ENCODE measurements around the gene ACP7. TPM values are rescaled to one million over a fixed set of nuclear protein-coding genes. Genes with fewer than 3 reads are reported as not detected.

Gene ACP7
- total and polyA plus RNA-seq, 10 of the 15 experiments (the other 5 are each of a cell fraction or from before 2014, with no cell fraction given): not detected

DNA sequence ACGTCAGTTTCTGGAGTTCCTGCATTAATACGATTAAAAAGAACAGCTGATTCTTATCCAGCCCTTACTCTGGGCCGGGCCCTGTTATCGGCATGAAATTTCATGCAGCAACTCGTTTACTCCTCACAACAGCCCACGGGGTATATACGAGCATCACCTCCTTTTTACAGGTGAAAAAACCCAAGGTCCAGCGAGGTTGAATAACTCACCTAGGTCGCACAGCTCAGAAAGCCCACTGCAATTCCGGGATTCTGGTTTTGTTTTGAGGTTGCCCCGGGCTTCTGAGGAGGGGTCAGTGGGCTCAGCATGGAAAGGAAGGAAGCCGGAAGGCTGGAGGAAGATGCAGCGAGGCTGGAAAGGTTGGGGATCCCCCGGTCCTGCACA lies 577 bp upstream of the ACP7 start (continued):
- TF ChIP-seq, protein P1, sequence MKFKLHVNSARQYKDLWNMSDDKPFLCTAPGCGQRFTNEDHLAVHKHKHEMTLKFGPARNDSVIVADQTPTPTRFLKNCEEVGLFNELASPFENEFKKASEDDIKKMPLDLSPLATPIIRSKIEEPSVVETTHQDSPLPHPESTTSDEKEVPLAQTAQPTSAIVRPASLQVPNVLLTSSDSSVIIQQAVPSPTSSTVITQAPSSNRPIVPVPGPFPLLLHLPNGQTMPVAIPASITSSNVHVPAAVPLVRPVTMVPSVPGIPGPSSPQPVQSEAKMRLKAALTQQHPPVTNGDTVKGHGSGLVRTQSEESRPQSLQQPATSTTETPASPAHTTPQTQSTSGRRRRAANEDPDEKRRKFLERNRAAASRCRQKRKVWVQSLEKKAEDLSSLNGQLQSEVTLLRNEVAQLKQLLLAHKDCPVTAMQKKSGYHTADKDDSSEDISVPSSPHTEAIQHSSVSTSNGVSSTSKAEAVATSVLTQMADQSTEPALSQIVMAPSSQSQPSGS (IDR thresholded peaks at IDR 0.05; ENCODE audit: low read length): no peak

- intact Hi-C loops (cut with micrococcal nuclease; ENCODE audit: unreplicated experiment): no loop called here
- TF ChIP-seq YY1 (IDR thresholded peaks at IDR 0.05; ENCODE audit: low read depth, low read length) (no peak), CHD1 (IDR thresholded peaks at IDR 0.05; ENCODE audit: low read depth, low read length) (no peak), PAX5 (IDR thresholded peaks at IDR 0.05; ENCODE audit: borderline replicate concordance, low read depth, low read length) (no peak), KLF5 (IDR thresholded peaks at IDR 0.05; ENCODE audit: partially characterized antibody) (no peak), ATF7 (IDR thresholded peaks at IDR 0.05; ENCODE audit: low read depth) (no peak), NR2C2 (IDR thresholded peaks at IDR 0.05; ENCODE audit: borderline replicate concordance, control insufficient read depth, insufficient read length, low read depth) (no peak), CBFB (IDR thresholded peaks at IDR 0.05; ENCODE audit: low read depth) (no peak), MYC (IDR thresholded peaks at IDR 0.05; ENCODE audit: insufficient read depth, insufficient read length, insufficient replicate concordance, low read length, severe bottlenecking) (no peak)
- TF ChIP-seq, protein P2, sequence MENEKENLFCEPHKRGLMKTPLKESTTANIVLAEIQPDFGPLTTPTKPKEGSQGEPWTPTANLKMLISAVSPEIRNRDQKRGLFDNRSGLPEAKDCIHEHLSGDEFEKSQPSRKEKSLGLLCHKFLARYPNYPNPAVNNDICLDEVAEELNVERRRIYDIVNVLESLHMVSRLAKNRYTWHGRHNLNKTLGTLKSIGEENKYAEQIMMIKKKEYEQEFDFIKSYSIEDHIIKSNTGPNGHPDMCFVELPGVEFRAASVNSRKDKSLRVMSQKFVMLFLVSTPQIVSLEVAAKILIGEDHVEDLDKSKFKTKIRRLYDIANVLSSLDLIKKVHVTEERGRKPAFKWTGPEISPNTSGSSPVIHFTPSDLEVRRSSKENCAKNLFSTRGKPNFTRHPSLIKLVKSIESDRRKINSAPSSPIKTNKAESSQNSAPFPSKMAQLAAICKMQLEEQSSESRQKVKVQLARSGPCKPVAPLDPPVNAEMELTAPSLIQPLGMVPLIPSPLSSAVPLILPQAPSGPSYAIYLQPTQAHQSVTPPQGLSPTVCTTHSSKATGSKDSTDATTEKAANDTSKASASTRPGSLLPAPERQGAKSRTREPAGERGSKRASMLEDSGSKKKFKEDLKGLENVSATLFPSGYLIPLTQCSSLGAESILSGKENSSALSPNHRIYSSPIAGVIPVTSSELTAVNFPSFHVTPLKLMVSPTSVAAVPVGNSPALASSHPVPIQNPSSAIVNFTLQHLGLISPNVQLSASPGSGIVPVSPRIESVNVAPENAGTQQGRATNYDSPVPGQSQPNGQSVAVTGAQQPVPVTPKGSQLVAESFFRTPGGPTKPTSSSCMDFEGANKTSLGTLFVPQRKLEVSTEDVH (IDR thresholded peaks at IDR 0.05; ENCODE audit: low read depth, partially characterized antibody): no peak
- 21% methylated on average over 7 of the region's 7 CpGs for WGBS (ENCODE audit: insufficient coverage, insufficient replicate concordance, low lambda C conversion rate, missing lambda C conversion rate)
- FAIRE-seq (no peak), ATAC-seq (no peak), DNase-seq (ENCODE audit: low read depth, low spot score) (no peak)
- H3K36me3 ChIP-seq (ENCODE audit: control insufficient read depth in 2 of 2, insufficient read depth in 2 of 2, low read length in 1 of 2): no peaks in the 10 kb centered on the region
- H3K27ac ChIP-seq (ENCODE audit: control insufficient read depth, insufficient read depth): no peak overlapping the region
- BruUV-seq (replicated peaks): no TSS peak
- H3K79me2 ChIP-seq (ENCODE audit: control insufficient read depth, insufficient read depth, low read length): no peaks in the 10 kb centered on the region
- RAD21 ChIA-PET (ENCODE audit: unreplicated experiment): no interaction called here
- H3K27me3 ChIP-seq (replicated peaks in 1 of 2; ENCODE audit: control insufficient read depth in 2 of 2, insufficient read depth in 2 of 2, low read length in 1 of 2): peaks cover 5 to 12% of the 10 kb centered on the region in 2 experiments; a peak in 3 of 4 replicates
- in situ Hi-C loops (cut with MboI): no loop called here
- no peak overlapping the region for H2AFZ ChIP-seq (ENCODE audit: control insufficient read depth, low read depth, low read length)
- POLR2A ChIA-PET: no interaction called here
- CTCF ChIA-PET: no interaction called here
- SMC1A ChIA-PET (ENCODE audit: uncharacterized antibody, unreplicated experiment): no interaction called here
- H3K4me1 ChIP-seq (ENCODE audit: control insufficient read depth, insufficient read depth, low read length): no peaks in the 10 kb centered on the region
- H4K20me1 ChIP-seq (ENCODE audit: control insufficient read depth, insufficient read depth): no peaks in the 10 kb centered on the region
- no peak overlapping the region for H3K4me2 ChIP-seq (ENCODE audit: control insufficient read depth, insufficient read depth)
- H3K4me3 ChIP-seq: no peak overlapping the region
- H3K9me3 ChIP-seq (replicated peaks; ENCODE audit: control insufficient read depth, insufficient read depth, low read length): no peaks in the 10 kb centered on the region
- H3K9ac ChIP-seq (ENCODE audit: control insufficient read depth, insufficient read depth, low read length): no peak overlapping the region
These were observed 538 bp downstream of the ACP7 start for GRCh38 chr19:39084732-39085080.
